Measurements from ENCODE around the gene F12.

DNA sequence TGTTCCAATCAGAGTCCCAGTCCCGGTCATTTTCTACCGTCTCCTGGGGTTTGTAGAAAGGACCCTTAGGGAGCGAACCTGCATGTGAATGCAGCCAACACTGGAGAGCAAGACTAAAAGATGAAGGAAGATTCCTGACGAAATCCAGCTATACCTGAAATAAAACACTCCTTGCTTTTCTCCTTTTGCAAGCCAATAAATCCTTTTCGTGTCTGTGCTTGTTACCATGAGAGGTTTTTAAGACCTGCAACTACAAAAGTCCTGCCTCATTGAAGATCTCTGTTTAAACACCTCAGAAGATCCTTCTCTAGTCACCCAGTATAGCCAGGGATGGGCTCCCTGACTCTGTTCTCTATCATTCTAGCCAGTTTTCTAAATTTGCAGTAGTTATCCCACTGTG is 35.2 kb downstream of the F12 start:
- TF ChIP-seq POLR2AphosphoS5 (IDR thresholded peaks at IDR 0.05; ENCODE audit: low read depth, low read length) (no peak), REST (IDR thresholded peaks at IDR 0.05; ENCODE audit: low read depth, low read length) (no peak), RAD21 (IDR thresholded peaks at IDR 0.05; ENCODE audit: low read length) (no peak), IRF3 (IDR thresholded peaks at IDR 0.05; ENCODE audit: low read depth, low read length) (no peak), CTCF (IDR thresholded peaks at IDR 0.05) (no peak), EP300 (IDR thresholded peaks at IDR 0.05; ENCODE audit: borderline replicate concordance in 1 of 2, low read depth in 1 of 2, low read length in 1 of 2) (no peak), YY1 (IDR thresholded peaks at IDR 0.05; ENCODE audit: low read depth) (no peak), CHD2 (IDR thresholded peaks at IDR 0.05; ENCODE audit: low read length, partially characterized antibody) (no peak), RXRA (IDR thresholded peaks at IDR 0.05; ENCODE audit: borderline replicate concordance, low read depth) (no peak), PBX3 (IDR thresholded peaks at IDR 0.05) (no peak), SMC3 (IDR thresholded peaks at IDR 0.05; ENCODE audit: low read depth, low read length) (no peak), TAF1 (IDR thresholded peaks at IDR 0.05; ENCODE audit: borderline replicate concordance, low read depth, low read length) (no peak), JUND (IDR thresholded peaks at IDR 0.05) (no peak)
- TF ChIP-seq, protein P1, sequence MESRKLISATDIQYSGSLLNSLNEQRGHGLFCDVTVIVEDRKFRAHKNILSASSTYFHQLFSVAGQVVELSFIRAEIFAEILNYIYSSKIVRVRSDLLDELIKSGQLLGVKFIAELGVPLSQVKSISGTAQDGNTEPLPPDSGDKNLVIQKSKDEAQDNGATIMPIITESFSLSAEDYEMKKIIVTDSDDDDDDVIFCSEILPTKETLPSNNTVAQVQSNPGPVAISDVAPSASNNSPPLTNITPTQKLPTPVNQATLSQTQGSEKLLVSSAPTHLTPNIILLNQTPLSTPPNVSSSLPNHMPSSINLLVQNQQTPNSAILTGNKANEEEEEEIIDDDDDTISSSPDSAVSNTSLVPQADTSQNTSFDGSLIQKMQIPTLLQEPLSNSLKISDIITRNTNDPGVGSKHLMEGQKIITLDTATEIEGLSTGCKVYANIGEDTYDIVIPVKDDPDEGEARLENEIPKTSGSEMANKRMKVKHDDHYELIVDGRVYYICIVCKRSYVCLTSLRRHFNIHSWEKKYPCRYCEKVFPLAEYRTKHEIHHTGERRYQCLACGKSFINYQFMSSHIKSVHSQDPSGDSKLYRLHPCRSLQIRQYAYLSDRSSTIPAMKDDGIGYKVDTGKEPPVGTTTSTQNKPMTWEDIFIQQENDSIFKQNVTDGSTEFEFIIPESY (IDR thresholded peaks at IDR 0.05; ENCODE audit: borderline replicate concordance, low read depth): no peak
